ENCODE measurements around the gene NUDT3.

DNA sequence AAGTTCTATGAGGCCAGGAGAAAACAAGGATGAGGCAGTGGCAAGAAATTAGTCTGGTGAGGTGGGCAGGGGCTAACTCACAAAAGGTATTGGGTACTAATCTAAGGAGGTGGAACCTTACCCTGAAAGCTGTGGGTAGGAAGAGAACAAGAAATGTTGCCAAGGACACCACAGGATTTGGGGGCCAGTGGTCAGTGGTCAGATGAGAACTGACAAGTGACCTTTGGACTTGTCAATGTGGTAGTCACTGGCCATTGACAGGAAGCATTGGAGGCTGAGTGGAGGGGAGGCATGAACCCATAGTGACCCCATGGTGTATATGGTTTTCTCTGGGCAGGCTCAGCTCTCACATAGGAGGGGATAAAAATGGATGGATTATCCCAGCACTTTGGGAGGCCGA, 118.3 kb downstream of the NUDT3 start:
- TF ChIP-seq POLR2A (IDR thresholded peaks at IDR 0.05; ENCODE audit: low read depth, low read length) (no peak), POLR2AphosphoS5 (IDR thresholded peaks at IDR 0.05; ENCODE audit: low read depth, low read length) (no peak)
